Ishikawa (cell line): Measurements from ENCODE around the gene STX3.

Experiments used
- CEBPB ChIP-seq: IDR thresholded peaks from 2 replicates; pipeline ENCODE4 v1.6.1; 2012
- CREB1 ChIP-seq: IDR thresholded peaks from 2 replicates; pipeline ENCODE4 v1.6.1; 2012; ENCODE audit warnings: low read depth
- EGR1 ChIP-seq: IDR thresholded peaks from 2 replicates; pipeline ENCODE4 v1.6.1; 2012
- EP300 ChIP-seq: IDR thresholded peaks from 2 replicates; pipeline ENCODE4 v1.6.1; 2012; ENCODE audit warnings: borderline replicate concordance
- FOXM1 ChIP-seq: IDR thresholded peaks from 2 replicates; pipeline ENCODE4 v1.6.1; 2012; ENCODE audit warnings: low read depth, borderline replicate concordance
- NFIC ChIP-seq: IDR thresholded peaks from 2 replicates; pipeline ENCODE4 v1.6.1; 2012
- RAD21 ChIP-seq: IDR thresholded peaks from 2 replicates; pipeline ENCODE4 v1.6.1; 2012; ENCODE audit warnings: low read depth
- TAF1 ChIP-seq: IDR thresholded peaks from 2 replicates; pipeline ENCODE4 v1.6.1; 2012; ENCODE audit warnings: low read depth, mild to moderate bottlenecking
- TCF12 ChIP-seq: IDR thresholded peaks from 2 replicates; pipeline ENCODE4 v1.6.1; 2012; ENCODE audit warnings: low read depth
- TEAD4 ChIP-seq: IDR thresholded peaks from 2 replicates; pipeline ENCODE4 v1.6.1; 2012
- YY1 ChIP-seq: IDR thresholded peaks from 2 replicates; pipeline ENCODE4 v1.6.1; 2012; ENCODE audit warnings: low read depth
- ZBTB7A ChIP-seq: IDR thresholded peaks from 2 replicates; pipeline ENCODE4 v1.6.1; 2012; ENCODE audit warnings: low read depth
- TF ChIP-seq, protein P1 (sequence below): IDR thresholded peaks from 2 replicates; pipeline ENCODE4 v1.6.1; 2012; ENCODE audit warnings: low read depth, mild to moderate bottlenecking
- TF ChIP-seq, protein P2 (sequence below): IDR thresholded peaks from 2 replicates; pipeline ENCODE4 v1.6.1; 2012
- TF ChIP-seq, protein P3 (sequence below): IDR thresholded peaks from 2 replicates; pipeline ENCODE4 v1.6.1; 2012

Gene STX3

DNA sequence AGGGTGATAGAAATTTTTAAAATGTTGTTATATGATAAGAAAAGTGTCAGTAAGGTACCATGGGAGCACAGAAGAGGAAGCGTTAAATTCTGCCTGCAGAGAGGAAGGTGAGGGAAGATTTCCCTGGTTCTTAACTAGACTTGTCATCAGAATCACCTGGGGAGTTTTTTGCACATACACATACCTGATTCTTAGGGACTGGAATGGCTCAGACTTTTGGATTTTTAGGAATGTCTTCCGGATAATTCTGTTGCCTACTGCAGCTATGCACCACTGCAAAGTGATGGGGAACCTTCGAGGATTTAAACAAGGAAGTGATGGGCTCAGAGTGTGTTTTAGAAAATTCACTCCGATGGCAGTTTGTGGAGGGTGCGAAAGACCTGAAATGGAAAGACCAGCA is 21.9 kb downstream of the STX3 start:
- TF ChIP-seq NFIC (no peak), CEBPB (no peak)
- TF ChIP-seq, protein P1, sequence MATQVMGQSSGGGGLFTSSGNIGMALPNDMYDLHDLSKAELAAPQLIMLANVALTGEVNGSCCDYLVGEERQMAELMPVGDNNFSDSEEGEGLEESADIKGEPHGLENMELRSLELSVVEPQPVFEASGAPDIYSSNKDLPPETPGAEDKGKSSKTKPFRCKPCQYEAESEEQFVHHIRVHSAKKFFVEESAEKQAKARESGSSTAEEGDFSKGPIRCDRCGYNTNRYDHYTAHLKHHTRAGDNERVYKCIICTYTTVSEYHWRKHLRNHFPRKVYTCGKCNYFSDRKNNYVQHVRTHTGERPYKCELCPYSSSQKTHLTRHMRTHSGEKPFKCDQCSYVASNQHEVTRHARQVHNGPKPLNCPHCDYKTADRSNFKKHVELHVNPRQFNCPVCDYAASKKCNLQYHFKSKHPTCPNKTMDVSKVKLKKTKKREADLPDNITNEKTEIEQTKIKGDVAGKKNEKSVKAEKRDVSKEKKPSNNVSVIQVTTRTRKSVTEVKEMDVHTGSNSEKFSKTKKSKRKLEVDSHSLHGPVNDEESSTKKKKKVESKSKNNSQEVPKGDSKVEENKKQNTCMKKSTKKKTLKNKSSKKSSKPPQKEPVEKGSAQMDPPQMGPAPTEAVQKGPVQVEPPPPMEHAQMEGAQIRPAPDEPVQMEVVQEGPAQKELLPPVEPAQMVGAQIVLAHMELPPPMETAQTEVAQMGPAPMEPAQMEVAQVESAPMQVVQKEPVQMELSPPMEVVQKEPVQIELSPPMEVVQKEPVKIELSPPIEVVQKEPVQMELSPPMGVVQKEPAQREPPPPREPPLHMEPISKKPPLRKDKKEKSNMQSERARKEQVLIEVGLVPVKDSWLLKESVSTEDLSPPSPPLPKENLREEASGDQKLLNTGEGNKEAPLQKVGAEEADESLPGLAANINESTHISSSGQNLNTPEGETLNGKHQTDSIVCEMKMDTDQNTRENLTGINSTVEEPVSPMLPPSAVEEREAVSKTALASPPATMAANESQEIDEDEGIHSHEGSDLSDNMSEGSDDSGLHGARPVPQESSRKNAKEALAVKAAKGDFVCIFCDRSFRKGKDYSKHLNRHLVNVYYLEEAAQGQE = no peak

DNA sequence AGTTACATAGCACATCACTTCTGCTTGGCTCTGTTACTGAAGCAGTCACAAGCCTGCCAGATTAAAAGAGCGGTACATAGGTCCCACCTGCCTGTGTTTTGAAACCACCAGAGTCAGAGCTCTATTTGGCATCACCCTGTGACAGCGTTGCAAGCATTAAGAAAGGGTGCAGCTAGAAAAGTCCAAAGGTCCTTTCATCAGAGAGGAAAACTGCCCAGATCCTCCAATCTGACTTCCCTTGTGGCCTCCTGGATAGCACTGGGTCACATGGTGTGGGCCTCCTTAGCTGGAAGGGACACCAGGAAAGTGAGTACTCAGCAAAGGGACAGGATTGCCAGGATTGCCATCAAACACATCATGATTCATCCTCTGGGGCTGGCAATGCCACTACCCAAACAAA is 22.9 kb downstream of the STX3 start:
- TF ChIP-seq CEBPB (no peak), RAD21 (no peak), YY1 (no peak), ZBTB7A (no peak), TCF12 (no peak), NFIC (no peak), EP300 (no peak)
- TF ChIP-seq, protein P2, sequence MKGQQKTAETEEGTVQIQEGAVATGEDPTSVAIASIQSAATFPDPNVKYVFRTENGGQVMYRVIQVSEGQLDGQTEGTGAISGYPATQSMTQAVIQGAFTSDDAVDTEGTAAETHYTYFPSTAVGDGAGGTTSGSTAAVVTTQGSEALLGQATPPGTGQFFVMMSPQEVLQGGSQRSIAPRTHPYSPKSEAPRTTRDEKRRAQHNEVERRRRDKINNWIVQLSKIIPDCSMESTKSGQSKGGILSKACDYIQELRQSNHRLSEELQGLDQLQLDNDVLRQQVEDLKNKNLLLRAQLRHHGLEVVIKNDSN = no peak

DNA sequence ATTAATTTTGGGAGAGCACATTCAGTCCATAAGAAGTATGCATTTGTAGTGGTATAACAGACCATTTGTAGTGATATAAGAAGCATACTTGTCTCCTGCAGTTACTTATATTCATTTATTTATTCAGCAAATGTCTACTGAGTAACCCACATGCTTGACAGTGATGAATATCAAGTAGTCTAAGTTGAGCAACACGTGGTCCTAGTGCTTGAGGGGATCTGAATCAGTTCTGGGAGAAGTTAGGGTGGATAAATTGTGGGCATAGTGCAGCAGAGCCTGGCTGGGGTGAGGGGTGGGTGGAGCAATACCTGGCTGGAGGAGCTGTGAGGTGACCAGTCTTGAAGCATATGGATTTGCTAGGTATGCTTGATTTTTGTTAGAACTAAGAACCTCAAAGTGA is 24.3 kb downstream of the STX3 start:
- TF ChIP-seq CREB1 = no peak
- TF ChIP-seq RAD21 = no peak
- no peak for TF ChIP-seq ZBTB7A
- TF ChIP-seq TCF12 = no peak
- no peak for TF ChIP-seq EP300
- TF ChIP-seq, protein P3, sequence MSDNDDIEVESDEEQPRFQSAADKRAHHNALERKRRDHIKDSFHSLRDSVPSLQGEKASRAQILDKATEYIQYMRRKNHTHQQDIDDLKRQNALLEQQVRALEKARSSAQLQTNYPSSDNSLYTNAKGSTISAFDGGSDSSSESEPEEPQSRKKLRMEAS = no peak

DNA sequence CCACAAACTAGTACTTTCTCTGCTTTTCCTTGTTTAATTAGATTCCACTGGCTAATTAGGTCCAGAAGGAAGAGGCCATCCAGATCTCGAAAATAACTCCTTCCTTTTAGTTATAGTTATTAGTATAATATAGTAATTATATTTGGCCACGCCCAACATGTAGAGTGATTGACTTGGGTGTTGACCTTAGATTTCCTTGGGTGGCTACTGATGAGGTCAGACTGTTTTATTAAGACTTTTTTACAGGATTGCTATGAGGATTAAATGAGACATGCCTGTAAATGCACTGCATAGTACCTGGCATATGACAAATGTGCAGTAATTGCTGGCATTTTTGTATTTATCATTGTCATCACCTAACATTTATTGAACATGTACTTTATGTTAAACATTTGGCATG is 26.9 kb downstream of the STX3 start:
- TF ChIP-seq TCF12 (no peak), TAF1 (no peak), YY1 (no peak), EGR1 (no peak), CREB1 (no peak), FOXM1 (no peak), CEBPB (no peak), ZBTB7A (no peak), RAD21 (no peak), NFIC (no peak), TEAD4 (no peak), EP300 (no peak)
- TF ChIP-seq, protein P1 = no peak

DNA sequence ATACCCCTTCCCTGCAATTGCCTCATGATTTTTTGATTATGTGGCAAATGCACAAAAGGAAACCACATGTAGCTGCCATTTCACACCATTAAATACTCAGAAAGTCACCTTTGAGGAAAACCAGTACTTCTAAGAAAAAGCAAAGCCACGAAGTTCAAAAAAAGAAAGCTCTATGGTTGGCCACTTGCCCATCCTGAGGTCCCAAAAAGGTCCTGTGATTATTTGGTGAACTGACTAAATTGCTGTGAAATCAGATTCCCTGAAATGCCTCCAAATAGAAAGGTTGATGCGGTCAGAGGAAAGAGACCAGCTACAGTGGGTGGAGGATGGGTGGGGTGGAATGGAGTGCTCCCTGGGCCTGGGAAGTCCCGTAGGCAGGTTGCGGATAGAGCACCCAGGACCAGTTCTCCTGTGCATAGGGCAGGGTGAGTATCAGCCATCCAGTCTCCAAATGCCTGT is 28.5 kb downstream of the STX3 start:
- TF ChIP-seq TEAD4 (no peak), YY1 (no peak), FOXM1 (no peak), ZBTB7A (no peak), EGR1 (no peak), EP300 (no peak)
- TF ChIP-seq, protein P3 = no peak

DNA sequence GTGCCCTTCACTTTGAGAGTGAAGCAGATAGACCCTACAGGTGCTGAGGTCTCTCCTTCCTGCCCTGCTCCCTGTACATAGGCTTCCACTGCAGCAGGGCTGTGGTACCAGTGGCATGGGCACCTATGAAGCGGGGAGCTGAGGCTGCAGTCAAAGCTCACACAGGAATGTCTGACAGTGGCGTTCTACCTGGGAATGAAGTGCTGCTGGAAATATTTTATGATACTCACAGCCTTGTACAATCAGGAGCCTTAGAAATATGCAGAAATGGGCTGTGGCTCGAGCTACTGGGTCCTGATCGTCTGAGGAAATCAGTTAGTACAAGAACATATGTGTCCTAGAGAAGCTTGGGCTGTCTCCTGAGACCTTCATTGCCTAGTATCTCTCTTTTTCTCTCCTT is 30.6 kb downstream of the STX3 start:
- TF ChIP-seq, protein P3 = no peak
- TF ChIP-seq TEAD4 (no peak), TAF1 (no peak)
- TF ChIP-seq, protein P1 = no peak
- TF ChIP-seq, protein P2 = no peak
